ENCODE data around the gene VAC14. TPM values are rescaled to one million over a fixed set of nuclear protein-coding genes. Genes with fewer than 3 reads are reported as not detected.
A peak's percentile ranks its signal among the peaks of the same experiment; 100 is the strongest.

Gene VAC14
- total RNA-seq, 2 donors from 2014 or later, result 34.9 to 37.0 TPM

DNA sequence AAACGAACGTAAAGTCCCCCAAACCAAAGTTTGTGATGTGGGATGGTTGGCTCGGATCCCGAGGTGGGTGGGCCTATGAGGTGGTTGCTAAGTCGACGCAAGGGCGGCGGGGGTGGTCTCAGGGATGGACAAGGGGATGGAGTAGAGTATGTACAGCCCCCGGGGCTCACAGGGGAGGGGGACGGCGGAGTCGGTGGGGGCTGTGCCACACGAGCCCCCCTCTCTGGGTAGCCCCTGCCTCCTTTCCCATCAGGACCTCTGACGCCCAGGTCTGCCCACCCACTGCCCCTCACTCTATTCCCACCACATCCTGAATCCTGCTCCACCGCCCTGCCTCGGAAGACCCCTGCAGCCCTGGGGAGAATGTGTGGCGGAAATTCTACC, 139.4 kb downstream of the VAC14 start:
- H3K36me3 ChIP-seq, result peaks cover 37% of the 10 kb centered on the region
- DNase-seq (ENCODE audit: low spot score) (no peak), ATAC-seq (ENCODE audit: insufficient number of reproducible peaks, low FRiP score, low read depth) (no peak)
- TF ChIP-seq, protein P1, sequence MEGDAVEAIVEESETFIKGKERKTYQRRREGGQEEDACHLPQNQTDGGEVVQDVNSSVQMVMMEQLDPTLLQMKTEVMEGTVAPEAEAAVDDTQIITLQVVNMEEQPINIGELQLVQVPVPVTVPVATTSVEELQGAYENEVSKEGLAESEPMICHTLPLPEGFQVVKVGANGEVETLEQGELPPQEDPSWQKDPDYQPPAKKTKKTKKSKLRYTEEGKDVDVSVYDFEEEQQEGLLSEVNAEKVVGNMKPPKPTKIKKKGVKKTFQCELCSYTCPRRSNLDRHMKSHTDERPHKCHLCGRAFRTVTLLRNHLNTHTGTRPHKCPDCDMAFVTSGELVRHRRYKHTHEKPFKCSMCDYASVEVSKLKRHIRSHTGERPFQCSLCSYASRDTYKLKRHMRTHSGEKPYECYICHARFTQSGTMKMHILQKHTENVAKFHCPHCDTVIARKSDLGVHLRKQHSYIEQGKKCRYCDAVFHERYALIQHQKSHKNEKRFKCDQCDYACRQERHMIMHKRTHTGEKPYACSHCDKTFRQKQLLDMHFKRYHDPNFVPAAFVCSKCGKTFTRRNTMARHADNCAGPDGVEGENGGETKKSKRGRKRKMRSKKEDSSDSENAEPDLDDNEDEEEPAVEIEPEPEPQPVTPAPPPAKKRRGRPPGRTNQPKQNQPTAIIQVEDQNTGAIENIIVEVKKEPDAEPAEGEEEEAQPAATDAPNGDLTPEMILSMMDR (IDR thresholded peaks at IDR 0.05), result no peak
- peaks cover 0 to 10% of the 10 kb centered on the region in 2 donors for H3K4me1 ChIP-seq (ENCODE audit: control insufficient read depth in 1 of 2, low read depth in 2 of 2)
- H3K9me3 ChIP-seq, result no peaks in the 10 kb centered on the region
- peak overlapping the region in 1 of 2 donors; percentile 1 for H3K27ac ChIP-seq
- no peaks in the 10 kb centered on the region for H3K27me3 ChIP-seq (replicated peaks; ENCODE audit: insufficient read depth)
- no peak overlapping the region for H3K4me3 ChIP-seq

DNA sequence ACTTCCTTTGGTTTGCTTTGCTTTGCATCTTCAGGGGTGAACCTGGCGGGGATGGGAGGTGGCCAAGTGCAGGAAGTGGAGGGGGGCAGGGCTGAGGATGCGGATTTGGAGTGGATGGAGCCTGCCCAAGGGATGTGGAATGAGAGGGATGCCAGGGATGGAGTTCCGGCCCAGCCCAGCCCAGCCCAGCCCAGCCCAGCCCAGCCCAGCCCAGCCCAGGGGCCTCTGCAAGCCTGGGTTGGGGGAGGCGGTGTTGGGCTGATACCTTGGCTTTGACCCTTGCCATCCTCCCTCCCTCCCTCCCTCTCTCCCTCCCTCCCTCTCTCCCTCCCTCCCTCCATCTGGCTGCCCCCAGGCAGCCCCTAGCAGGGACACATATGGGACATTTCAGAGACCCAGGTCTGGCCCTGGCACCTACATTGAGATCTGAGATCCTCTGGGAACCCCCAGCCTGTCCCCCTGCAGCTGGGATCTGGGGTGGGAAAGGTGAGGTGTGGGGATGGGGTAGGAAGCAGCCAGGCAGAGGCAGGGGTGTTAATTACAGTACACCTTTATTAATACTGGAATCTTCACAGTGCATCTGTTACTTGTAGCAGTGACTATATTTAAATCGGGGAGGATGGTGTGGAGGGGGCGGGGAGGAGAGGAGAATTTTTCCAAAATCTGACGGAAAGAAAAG, 140.1 kb downstream of the VAC14 start:
- Histone ChIP-seq H3K9me3 (no peaks in the 10 kb centered on the region), H3K4me3 (no peak overlapping the region), H3K4me1 (ENCODE audit: control insufficient read depth in 1 of 2, low read depth in 2 of 2) (peaks cover 0 to 10% of the 10 kb centered on the region in 2 donors), H3K27ac (no peak overlapping the region), H3K27me3 (replicated peaks; ENCODE audit: insufficient read depth) (no peaks in the 10 kb centered on the region), H3K36me3 (peaks cover 31% of the 10 kb centered on the region)
- DNase-seq (ENCODE audit: low spot score), result no peak
- TF ChIP-seq, protein P1 (IDR thresholded peaks at IDR 0.05), result no peak
- ATAC-seq (ENCODE audit: insufficient number of reproducible peaks, low FRiP score, low read depth), result no peak

DNA sequence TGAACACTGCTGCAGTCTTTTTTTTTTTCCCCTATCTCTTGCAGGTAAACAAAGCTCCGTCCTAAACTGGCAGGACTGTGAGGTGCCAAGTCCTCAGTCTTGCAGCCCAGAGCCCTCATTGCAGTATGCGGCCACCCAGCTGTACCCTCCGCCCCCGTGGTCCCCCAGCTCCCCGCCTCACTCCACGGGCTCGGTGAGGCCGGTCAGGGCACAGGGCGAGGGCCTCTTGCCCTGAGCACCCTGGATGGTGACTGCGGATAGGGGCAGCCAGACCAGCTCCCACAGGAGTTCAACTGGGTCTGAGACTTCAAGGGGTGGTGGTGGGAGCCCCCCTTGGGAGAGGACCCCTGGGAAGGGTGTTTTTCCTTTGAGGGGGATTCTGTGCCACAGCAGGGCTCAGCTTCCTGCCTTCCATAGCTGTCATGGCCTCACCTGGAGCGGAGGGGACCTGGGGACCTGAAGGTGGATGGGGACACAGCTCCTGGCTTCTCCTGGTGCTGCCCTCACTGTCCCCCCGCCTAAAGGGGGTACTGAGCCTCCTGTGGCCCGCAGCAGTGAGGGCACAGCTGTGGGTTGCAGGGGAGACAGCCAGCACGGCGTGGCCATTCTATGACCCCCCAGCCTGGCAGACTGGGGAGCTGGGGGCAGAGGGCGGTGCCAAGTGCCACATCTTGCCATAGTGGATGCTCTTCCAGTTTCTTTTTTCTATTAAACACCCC, 140.8 kb downstream of the VAC14 start:
- peaks cover 24% of the 10 kb centered on the region for H3K36me3 ChIP-seq
- DNase-seq (ENCODE audit: low spot score) (no peak), ATAC-seq (ENCODE audit: insufficient number of reproducible peaks, low FRiP score, low read depth) (no peak)
- H3K4me3 ChIP-seq, result no peak overlapping the region
- no peaks in the 10 kb centered on the region for H3K9me3 ChIP-seq
- TF ChIP-seq, protein P1 (IDR thresholded peaks at IDR 0.05), result no peak
- peaks cover 0 to 10% of the 10 kb centered on the region in 2 donors for H3K4me1 ChIP-seq (ENCODE audit: control insufficient read depth in 1 of 2, low read depth in 2 of 2)
- H3K27me3 ChIP-seq (replicated peaks; ENCODE audit: insufficient read depth), result no peaks in the 10 kb centered on the region
- no peak overlapping the region for H3K27ac ChIP-seq

DNA sequence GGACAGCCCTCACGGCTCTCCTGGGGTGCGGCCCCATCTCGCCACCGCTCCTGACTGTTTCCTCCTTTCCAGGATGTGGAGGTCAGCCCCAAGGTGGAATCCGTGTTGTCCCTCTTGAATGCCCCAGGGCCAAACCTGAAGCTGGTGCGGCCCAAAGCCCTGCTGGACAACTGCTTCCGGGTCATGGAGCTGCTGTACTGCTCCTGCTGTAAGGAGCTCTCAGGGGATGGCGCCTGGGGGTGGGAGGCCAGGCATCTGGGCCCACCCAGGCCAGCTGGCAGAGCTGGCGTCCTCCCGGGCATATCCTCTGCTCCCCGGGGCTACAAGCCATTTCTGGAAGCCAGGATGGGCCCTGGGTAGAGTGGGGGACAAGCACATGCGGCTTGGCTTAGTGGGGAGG, 141.4 kb downstream of the VAC14 start:
- DNase-seq (ENCODE audit: low spot score) (no peak), ATAC-seq (ENCODE audit: insufficient number of reproducible peaks, low FRiP score, low read depth) (no peak)
- Histone ChIP-seq H3K27me3 (replicated peaks; ENCODE audit: insufficient read depth) (no peaks in the 10 kb centered on the region), H3K4me1 (ENCODE audit: control insufficient read depth in 1 of 2, low read depth in 2 of 2) (peaks cover 0 to 10% of the 10 kb centered on the region in 2 donors), H3K4me3 (no peak overlapping the region), H3K36me3 (peaks cover 18% of the 10 kb centered on the region), H3K9me3 (no peaks in the 10 kb centered on the region), H3K27ac (no peak overlapping the region)
- TF ChIP-seq, protein P1 (IDR thresholded peaks at IDR 0.05), result no peak

DNA sequence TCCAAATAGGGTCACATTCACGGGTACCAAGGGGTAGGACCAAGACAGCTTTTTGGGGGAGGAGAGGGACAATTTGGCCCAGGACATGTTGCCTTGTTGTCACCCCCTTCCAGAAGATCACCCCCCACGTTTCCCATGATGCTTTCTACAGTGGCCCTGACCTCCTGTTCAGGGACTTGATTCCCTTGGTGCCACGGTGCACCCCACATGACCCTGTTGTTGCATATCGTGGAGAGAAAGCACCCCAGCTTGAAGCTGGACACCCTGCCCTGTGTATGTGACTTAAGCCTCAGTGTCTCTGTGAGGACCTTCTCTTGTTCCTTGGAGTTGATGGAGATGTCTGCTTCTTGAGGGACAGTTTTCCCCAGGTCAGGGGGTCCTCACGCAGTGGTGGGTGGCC, 142.0 kb downstream of the VAC14 start:
- TF ChIP-seq, protein P1 (IDR thresholded peaks at IDR 0.05), result no peak
- Histone ChIP-seq H3K4me3 (no peak overlapping the region), H3K27ac (no peak overlapping the region), H3K4me1 (ENCODE audit: control insufficient read depth in 1 of 2, low read depth in 2 of 2) (peaks cover 0 to 14% of the 10 kb centered on the region in 2 donors), H3K36me3 (peaks cover 13% of the 10 kb centered on the region), H3K9me3 (no peaks in the 10 kb centered on the region), H3K27me3 (replicated peaks; ENCODE audit: insufficient read depth) (no peaks in the 10 kb centered on the region)
- ATAC-seq (ENCODE audit: insufficient number of reproducible peaks, low FRiP score, low read depth) (no peak), DNase-seq (ENCODE audit: low spot score) (no peak)
